Neural crest cell (in vitro differentiated cells): Measurements from ENCODE around the gene DLG3. TPM values are rescaled to one million over a fixed set of nuclear protein-coding genes. Genes with fewer than 3 reads are reported as not detected.
A peak's percentile ranks its signal among the peaks of the same experiment; 100 is the strongest.

Source experiments
- DNase-seq: peaks from one replicate; pipeline ENCODE4 v3.0.0; 2021; ENCODE audit warnings: low read depth, mixed read lengths, low spot score
- H3K27ac Mint-ChIP-seq: one replicate; pipeline ENCODE4 v1.8.0; 2021; ENCODE audit warnings: mild to moderate bottlenecking, mixed read lengths; ENCODE audit not compliant: unreplicated experiment
- H3K27me3 Mint-ChIP-seq: 2 replicates; pipeline ENCODE4 v1.8.0; 2021; ENCODE audit warnings: low read depth, mild to moderate bottlenecking, mixed read lengths
- H3K36me3 Mint-ChIP-seq: 2 replicates; pipeline ENCODE4 v1.8.0; 2021; ENCODE audit warnings: low read depth, mild to moderate bottlenecking, mixed read lengths
- H3K4me1 Mint-ChIP-seq: 2 replicates; pipeline ENCODE4 v1.8.0; 2021; ENCODE audit warnings: mixed read lengths
- H3K4me3 Mint-ChIP-seq: one replicate; pipeline ENCODE4 v1.8.0; 2021; ENCODE audit warnings: mild to moderate bottlenecking, mixed read lengths
- H3K9me3 Mint-ChIP-seq: 2 replicates; pipeline ENCODE4 v1.8.0; 2021; ENCODE audit warnings: mixed read lengths
- CTCF ChIP-seq: fragments of 200-600 bp; sonication (generic); conservative IDR thresholded peaks from 2 replicates; pipeline ENCODE4 v1.5.0; 2021; ENCODE audit warnings: antibody characterized with exemption, mild to moderate bottlenecking
- total RNA-seq: library from RNA; stranded (reverse); gene quantifications from 2 replicates; pipeline ENCODE4 v1.2.1, GENCODE V29; 2021

The DLG3 gene
- total RNA-seq, 1 donor from 2014 or later: 54.3 TPM

DNA sequence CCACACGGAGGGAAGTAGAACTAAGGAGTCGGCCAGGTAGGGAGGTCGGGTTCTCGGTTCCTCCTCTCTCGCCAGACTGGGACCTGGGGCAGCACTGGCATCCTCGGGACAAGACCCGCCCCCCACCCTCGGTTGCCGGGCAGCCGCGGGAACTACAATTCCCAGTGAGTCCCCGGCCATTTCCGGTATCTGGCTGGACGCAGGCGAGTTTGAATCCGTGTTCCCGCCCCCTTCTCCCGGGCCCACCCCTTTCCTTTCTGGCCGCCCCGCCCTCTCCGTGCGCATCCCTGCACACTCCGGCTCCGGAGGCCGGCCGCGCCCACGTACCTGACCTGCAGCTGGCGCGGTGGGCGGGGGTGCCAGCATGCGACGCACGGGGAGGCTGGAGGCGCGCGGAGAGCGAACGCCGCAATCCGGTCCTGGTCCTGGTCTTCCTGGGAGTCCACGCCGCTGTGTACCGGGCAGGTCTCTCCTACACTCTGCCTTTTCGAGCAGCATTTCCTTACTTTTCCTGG lies 10.2 kb upstream of the DLG3 start:
- Mint-ChIP-seq H3K4me3 (peak overlapping the region; percentile 96), H3K36me3 (no peaks in the 10 kb centered on the region), H3K9me3 (no peaks in the 10 kb centered on the region), H3K27ac (peak overlapping the region; percentile 89), H3K27me3 (peaks cover 16% of the 10 kb centered on the region), H3K4me1 (peaks cover 8% of the 10 kb centered on the region)
- peak; percentile 60 for DNase-seq
- no peak for TF ChIP-seq CTCF

GRCh38 chrX:70434914-70435586 lies 9.6 kb upstream of the DLG3 start:
- DNase-seq: no peak
- Mint-ChIP-seq H3K27me3 (peaks cover 19% of the 10 kb centered on the region), H3K4me3 (peak overlapping the region; percentile 96), H3K4me1 (peaks cover 8% of the 10 kb centered on the region), H3K36me3 (no peaks in the 10 kb centered on the region), H3K9me3 (no peaks in the 10 kb centered on the region), H3K27ac (no peak overlapping the region)
- no peak for TF ChIP-seq CTCF

- peak; percentile 33 for DNase-seq
- H3K4me1 Mint-ChIP-seq: peaks cover 8% of the 10 kb centered on the region
- H3K9me3 Mint-ChIP-seq: no peaks in the 10 kb centered on the region
- peaks cover 28% of the 10 kb centered on the region for H3K27me3 Mint-ChIP-seq
- H3K27ac Mint-ChIP-seq: no peak overlapping the region
- no peaks in the 10 kb centered on the region for H3K36me3 Mint-ChIP-seq
- TF ChIP-seq CTCF: peak; percentile 37
- H3K4me3 Mint-ChIP-seq: peak overlapping the region; percentile 77
Measured at GRCh38 chrX:70436343-70436742, 8.3 kb upstream of the DLG3 start.

DNA sequence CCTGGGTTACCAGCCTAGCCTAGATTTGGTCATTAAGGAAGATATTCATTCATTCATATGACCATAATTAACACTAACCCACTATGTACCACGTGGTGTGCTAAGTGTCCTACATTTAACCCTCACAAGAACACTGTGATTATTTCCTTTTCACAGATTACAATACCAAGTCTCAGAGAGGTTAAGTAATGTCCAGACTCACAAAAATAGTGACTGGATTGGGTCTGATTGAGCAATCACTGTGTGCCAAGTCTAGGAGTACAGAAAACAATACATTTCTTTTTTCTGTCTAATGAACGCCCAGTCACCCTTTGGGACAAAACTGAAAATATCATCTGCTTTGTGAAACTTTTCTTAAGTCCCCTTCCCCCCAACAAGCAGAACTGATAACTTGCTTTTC lies 7.6 kb upstream of the DLG3 start:
- no peak for TF ChIP-seq CTCF
- no peak for DNase-seq
- Mint-ChIP-seq H3K27me3 (peaks cover 35% of the 10 kb centered on the region), H3K36me3 (no peaks in the 10 kb centered on the region), H3K4me3 (no peak overlapping the region), H3K4me1 (peaks cover 8% of the 10 kb centered on the region), H3K9me3 (no peaks in the 10 kb centered on the region), H3K27ac (no peak overlapping the region)

- peaks cover 39% of the 10 kb centered on the region for H3K27me3 Mint-ChIP-seq
- H3K27ac Mint-ChIP-seq: no peak overlapping the region
- H3K4me1 Mint-ChIP-seq: peaks cover 8% of the 10 kb centered on the region
- no peaks in the 10 kb centered on the region for H3K36me3 Mint-ChIP-seq
- no peaks in the 10 kb centered on the region for H3K9me3 Mint-ChIP-seq
- peak overlapping the region; percentile 14 for H3K4me3 Mint-ChIP-seq
- DNase-seq: no peak
- TF ChIP-seq CTCF: no peak
Measured at GRCh38 chrX:70437921-70438665, 6.5 kb upstream of the DLG3 start.
